HG03108 (cell line): Measurements from ENCODE around the gene ISL2.

ENCODE experiments used
- ATAC-seq: cut with Tn5 transposase; IDR thresholded peaks from one replicate; pipeline ENCODE4 v1.9.1; 2021; ENCODE audit warnings: moderate library complexity; ENCODE audit not compliant: unreplicated experiment

Gene ISL2

DNA sequence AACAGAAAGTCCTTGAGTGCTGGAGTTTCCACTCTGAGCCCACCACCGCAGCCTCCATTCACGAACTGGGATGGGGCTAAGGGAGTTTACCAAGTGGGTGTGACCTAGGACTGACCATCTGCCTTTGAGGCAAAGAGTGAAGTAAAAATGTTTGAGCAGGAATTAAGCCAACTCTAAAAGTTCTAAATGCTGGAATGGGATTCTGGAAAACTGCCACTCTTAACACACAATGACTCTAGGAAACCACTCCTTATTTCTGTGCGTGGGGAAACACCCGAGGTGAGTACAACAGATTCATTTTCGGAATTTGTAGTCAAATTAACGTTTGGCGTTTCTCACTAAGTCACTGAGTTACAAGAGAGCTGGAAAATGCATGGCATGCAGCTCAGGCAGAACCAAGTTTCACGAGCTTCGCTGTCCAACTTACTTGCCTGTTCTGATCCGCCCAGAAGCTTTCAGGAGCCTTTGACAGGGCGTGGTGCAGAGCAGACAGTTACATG, 31.6 kb downstream of the ISL2 start:
- no peak for ATAC-seq

- ATAC-seq, result no peak
Observed at GRCh38 chr15:76376029-76376428, 39.5 kb downstream of the ISL2 start.

DNA sequence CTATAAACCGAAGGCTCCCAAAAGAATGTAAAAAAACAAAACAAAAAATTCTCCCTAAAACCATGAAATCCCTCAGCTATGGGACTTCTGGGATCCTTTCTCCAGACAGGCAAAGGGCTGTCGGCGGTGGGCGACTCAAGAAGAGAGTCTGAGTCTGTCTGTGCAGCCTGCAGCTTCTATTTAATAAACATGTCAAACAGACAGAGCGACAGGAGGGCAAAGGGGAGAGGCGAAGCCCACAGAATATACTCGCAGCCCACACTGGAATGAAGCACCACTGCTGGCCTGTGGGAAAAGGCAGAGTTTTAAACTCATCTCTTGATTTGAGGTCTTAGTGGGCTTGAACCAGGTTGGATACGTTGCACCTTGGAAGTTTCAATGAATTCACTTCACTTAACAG, 40.2 kb downstream of the ISL2 start:
- ATAC-seq, result no peak

GRCh38 chr15:76377217-76377616, 40.6 kb downstream of the ISL2 start:
- ATAC-seq, result no peak

- ATAC-seq, result no peak
Observed at GRCh38 chr15:76377751-76378150, 41.2 kb downstream of the ISL2 start.

DNA sequence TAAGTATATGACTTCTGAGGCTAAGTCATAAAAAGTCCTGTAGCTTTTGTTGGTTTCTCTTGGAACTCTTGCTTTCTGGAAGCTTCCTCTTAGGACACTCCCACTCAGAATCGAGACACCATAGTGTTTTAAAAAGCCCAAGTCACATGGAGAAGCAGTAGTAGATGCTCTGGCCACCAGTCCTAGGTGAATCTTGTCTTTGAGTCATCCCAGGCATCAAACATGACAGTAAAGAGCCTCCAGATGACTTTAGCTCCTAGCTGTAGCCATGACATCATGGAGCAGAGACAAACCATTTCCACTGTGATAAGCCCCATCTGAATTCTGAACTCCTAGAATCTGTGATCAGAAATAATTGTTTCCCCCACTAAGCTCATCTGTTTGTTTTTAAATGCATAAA, 42.1 kb downstream of the ISL2 start:
- no peak for ATAC-seq

- no peak for ATAC-seq
Observed at GRCh38 chr15:76380249-76380648, 43.7 kb downstream of the ISL2 start.

GRCh38 chr15:76381366-76381765, 44.8 kb downstream of the ISL2 start:
- ATAC-seq, result no peak

- ATAC-seq, result no peak
Observed at GRCh38 chr15:76382987-76383728, 46.6 kb downstream of the ISL2 start.

GRCh38 chr15:76384409-76384808, 47.8 kb downstream of the ISL2 start:
- ATAC-seq, result no peak

DNA sequence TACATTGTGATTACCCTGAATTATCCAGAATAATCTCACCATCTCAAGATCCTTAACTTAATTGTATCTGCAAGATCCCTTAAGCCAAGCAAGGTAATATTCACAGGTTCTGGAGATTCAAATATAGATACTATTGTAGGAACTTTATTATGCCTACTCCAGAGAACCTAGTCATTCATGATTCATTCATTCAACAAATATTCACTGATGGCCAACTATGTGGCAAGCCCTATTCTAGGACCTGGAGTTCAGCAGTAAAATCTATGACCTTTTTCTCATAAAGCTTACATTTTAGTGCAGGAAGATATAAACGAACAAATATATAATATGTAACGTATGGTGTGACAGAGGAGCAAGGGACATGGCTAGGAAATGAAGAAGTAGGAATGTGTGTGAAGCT, 49.6 kb downstream of the ISL2 start:
- no peak for ATAC-seq

DNA sequence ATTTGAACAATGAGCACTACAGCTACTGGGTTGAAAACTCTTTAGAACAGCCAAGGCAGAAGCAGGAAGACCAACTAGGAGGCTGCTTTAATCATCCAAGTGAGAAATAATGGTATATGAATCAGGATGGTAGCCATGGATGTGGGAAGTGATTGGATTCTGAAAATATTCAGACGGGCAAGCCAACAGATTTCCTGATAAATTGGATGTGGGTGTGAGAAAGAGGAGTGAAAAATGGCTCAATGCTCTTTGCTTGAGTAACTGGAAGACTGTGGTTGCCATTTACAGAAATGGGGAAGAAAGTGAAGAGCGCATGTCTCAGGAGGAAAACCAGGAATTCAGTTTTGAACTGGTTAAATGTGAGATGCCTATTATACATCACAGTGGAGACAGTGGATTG, 50.4 kb downstream of the ISL2 start:
- ATAC-seq, result no peak

DNA sequence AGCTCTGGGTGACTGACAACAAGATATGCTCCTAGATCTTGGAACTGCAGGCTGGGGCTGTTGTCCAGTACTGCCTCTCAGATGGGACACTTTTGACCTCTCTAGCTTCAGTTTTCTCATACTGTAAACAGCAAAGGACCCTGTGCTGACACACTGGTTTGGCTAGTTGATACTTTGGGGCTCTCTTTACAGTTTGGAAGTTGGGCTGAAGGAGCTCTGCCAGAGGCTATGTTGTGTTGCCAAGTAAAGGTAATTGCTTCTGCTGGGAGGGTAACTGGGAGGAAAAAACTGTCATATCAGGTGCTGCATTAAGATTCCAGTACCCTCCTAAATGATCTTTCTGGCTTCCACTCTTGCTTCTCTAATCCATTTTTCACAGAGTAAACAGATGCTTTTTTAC, 54.0 kb downstream of the ISL2 start:
- ATAC-seq, result no peak

DNA sequence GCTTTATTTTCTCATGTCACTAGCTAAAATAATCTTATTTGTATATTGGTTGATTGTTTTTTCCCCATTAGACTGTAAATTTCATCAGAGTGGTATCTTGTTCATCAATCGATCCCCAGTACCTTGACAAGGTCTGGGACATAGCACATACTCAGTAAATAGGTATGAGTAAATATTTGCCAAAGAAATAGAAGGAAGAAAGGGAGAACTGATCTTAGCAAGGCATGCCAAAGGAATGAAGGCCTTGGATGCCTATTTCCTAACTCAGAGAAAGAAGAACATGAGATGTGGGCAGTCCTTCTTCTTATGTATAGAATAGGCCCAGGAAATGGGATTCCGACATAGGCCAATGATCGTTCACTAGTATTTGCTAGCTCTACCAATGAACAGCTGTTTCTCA, 54.7 kb downstream of the ISL2 start:
- ATAC-seq, result no peak

DNA sequence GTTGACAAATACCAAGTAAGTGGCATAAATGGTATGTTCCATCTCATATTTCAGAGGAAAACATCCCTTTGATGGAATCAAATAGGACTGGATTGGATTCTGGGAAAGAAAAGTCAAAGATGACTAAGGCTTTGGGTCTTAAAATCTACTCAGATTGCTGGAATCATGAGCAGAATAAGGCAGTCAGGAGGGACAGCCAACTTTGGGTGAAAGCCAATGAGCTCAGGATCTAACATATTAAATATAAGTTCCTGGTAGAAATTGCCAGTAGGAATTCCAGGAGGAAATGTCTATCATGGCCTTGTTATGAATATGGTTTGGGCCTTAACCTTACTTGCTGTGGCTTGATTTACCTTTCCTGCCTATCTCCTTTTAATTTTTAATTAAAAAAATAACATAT, 55.3 kb downstream of the ISL2 start:
- ATAC-seq, result no peak
